DND-41 (cell line): ENCODE measurements around the gene MAMSTR.
A peak's percentile ranks its signal among the peaks of the same experiment; 100 is the strongest.

Source experiments
- ATAC-seq: fragments of 200-7000 bp; cut with Tn5 transposase; 3 replicates; pipeline ENCODE4 v1.9.1; 2021; ENCODE audit warnings: low read depth; ENCODE audit not compliant: insufficient read depth
- DNase-seq: peaks from one replicate; pipeline ENCODE4 v3.0.0-alpha.2; 2020
- H2AFZ ChIP-seq: 2 replicates; pipeline ENCODE4 v1.6.0; 2012; ENCODE audit warnings: low read depth, low read length
- H3K27ac ChIP-seq: 2 replicates; pipeline ENCODE4 v1.5.1; 2012; ENCODE audit warnings: low read length, inconsistent platforms
- H3K27me3 ChIP-seq: fragments of 200-600 bp; sonication (generic); 2 replicates; pipeline ENCODE4 v1.6.0; 2012; ENCODE audit warnings: low read length, mild to moderate bottlenecking, inconsistent platforms; ENCODE audit not compliant: insufficient read depth, poor library complexity
- H3K36me3 ChIP-seq: 2 replicates; pipeline ENCODE4 v1.5.1; 2012; ENCODE audit warnings: low read length, inconsistent platforms; ENCODE audit not compliant: insufficient read depth
- H3K4me1 ChIP-seq: 2 replicates; pipeline ENCODE4 v1.5.1; 2012; ENCODE audit warnings: mild to moderate bottlenecking, low read length; ENCODE audit not compliant: insufficient read depth
- H3K4me2 ChIP-seq: 2 replicates; pipeline ENCODE4 v1.6.0; 2012; ENCODE audit warnings: mild to moderate bottlenecking, moderate library complexity, low read length, inconsistent platforms; ENCODE audit not compliant: insufficient read depth
- H3K4me3 ChIP-seq, 2 experiments: fragments of 200-600 bp in 1 of 2; shearing (Covaris generic) in 1 of 2; 2 replicates each; pipeline ENCODE4 v1.5.1; 2012 to 2016; ENCODE audit warnings: inconsistent platforms in 2 of 2, low read length in 2 of 2, mild to moderate bottlenecking in 2 of 2, low read depth in 1 of 2, moderate library complexity in 1 of 2
- H3K79me2 ChIP-seq: 2 replicates; pipeline ENCODE4 v1.6.0; 2012; ENCODE audit warnings: low read length, inconsistent platforms; ENCODE audit not compliant: insufficient read depth
- H3K9ac ChIP-seq: 2 replicates; pipeline ENCODE4 v1.6.0; 2012; ENCODE audit warnings: low read depth, mild to moderate bottlenecking, inconsistent platforms, low read length, moderate library complexity
- H3K9me3 ChIP-seq: 2 replicates; pipeline ENCODE4 v1.5.1; 2012; ENCODE audit warnings: low read length, moderate library complexity, mild to moderate bottlenecking, inconsistent platforms; ENCODE audit not compliant: insufficient read depth, severe bottlenecking
- H4K20me1 ChIP-seq: 2 replicates; pipeline ENCODE4 v1.6.0; 2012; ENCODE audit warnings: low read length; ENCODE audit not compliant: insufficient read depth
- CTCF ChIP-seq: IDR thresholded peaks from 2 replicates; pipeline ENCODE4 v1.5.1; 2012; ENCODE audit warnings: borderline replicate concordance, low read length, moderate library complexity, mild to moderate bottlenecking; ENCODE audit not compliant: poor library complexity, severe bottlenecking; ENCODE audit errors: extremely low read depth
- EZH2 ChIP-seq: IDR thresholded peaks from 3 replicates; pipeline ENCODE4 v1.6.1; 2012; ENCODE audit warnings: borderline replicate concordance, low read depth, mild to moderate bottlenecking, moderate library complexity, low read length, inconsistent platforms; ENCODE audit not compliant: severe bottlenecking

The MAMSTR gene

DNA sequence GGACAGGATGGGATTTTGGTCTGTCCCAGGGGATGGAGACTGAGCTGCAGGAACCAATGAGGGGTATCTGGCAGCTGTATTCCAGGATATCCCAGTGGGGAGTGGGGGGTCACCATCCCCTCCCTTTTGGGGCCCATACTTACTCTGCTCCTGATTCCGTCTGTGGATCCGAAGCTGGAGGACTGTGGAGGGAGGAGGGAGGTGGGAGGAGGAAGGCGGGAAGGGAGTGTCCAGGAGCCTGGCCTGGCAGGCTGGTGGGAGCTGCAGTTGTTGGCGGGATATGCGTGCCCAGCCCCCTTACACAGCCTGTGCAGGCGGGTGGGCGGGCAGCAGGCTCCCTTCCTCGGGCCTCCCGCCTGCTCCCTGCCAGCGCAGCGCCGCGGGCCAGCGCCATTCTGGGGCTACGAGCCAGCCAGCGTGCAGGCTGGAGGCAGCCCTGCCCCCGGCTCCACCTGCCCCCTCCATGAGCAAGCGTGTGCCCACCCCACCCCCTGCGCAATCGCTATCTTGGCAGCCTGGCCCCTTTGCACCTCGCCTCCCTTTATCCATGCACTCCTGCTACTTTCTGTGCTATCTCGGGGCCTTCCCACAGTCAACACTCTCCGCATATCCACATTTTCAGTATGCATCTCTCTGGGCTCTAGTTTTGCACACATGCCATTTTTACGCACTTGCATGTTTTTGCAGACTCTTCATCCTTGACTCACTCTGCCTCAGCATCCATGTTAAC lies 2.8 kb downstream of the MAMSTR start:
- TF ChIP-seq EZH2 = no peak
- TF ChIP-seq CTCF = no peak
- Histone ChIP-seq H3K4me3 (no peak overlapping the region), H4K20me1 (no peaks in the 10 kb centered on the region), H3K36me3 (no peaks in the 10 kb centered on the region), H3K9ac (no peak overlapping the region), H3K79me2 (peaks cover 14% of the 10 kb centered on the region), H3K27ac (no peak overlapping the region), H3K9me3 (no peaks in the 10 kb centered on the region), H3K4me2 (no peak overlapping the region), H3K4me1 (peaks cover 37% of the 10 kb centered on the region), H3K27me3 (no peaks in the 10 kb centered on the region), H2AFZ (no peak overlapping the region)
- DNase-seq = no peak
- ATAC-seq = no peak

DNA sequence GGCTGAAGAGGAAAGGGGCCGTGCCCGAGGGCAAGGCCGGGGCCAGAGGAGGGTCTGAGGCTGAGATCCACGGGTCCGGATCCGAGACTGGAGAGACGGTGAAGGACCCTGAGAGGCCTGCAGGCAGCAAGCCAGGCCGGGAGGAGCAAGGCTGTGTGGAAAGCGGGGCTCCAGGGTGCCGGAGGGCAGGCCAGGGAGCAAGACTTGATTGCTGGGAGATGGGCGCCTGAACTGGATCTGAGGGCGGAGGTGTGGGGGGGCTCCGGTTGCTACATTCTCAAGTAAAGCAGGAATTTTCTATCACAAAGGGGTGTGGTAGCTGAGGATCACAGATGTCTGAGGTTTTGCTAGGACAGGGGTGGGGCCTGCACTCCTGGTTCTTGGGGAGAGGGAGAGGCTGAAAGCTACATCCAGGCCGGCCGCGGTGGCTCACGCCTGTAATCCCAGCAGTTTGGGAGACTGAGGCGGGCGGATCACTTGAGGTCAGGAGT lies 3.8 kb downstream of the MAMSTR start:
- peak overlapping the region; percentile 83 for H3K4me2 ChIP-seq
- no peaks in the 10 kb centered on the region for H3K27me3 ChIP-seq
- H2AFZ ChIP-seq = no peak overlapping the region
- H3K4me3 ChIP-seq = no peak overlapping the region
- no peak for ATAC-seq
- peaks cover 30% of the 10 kb centered on the region for H3K4me1 ChIP-seq
- H3K79me2 ChIP-seq = peaks cover 14% of the 10 kb centered on the region
- TF ChIP-seq CTCF (no peak), EZH2 (no peak)
- no peaks in the 10 kb centered on the region for H3K36me3 ChIP-seq
- peak overlapping the region; percentile 86; the same call in 1 of the 2 replicates for H3K9ac ChIP-seq
- H3K9me3 ChIP-seq = no peaks in the 10 kb centered on the region
- no peak overlapping the region for H3K27ac ChIP-seq
- no peak for DNase-seq
- H4K20me1 ChIP-seq = no peaks in the 10 kb centered on the region

DNA sequence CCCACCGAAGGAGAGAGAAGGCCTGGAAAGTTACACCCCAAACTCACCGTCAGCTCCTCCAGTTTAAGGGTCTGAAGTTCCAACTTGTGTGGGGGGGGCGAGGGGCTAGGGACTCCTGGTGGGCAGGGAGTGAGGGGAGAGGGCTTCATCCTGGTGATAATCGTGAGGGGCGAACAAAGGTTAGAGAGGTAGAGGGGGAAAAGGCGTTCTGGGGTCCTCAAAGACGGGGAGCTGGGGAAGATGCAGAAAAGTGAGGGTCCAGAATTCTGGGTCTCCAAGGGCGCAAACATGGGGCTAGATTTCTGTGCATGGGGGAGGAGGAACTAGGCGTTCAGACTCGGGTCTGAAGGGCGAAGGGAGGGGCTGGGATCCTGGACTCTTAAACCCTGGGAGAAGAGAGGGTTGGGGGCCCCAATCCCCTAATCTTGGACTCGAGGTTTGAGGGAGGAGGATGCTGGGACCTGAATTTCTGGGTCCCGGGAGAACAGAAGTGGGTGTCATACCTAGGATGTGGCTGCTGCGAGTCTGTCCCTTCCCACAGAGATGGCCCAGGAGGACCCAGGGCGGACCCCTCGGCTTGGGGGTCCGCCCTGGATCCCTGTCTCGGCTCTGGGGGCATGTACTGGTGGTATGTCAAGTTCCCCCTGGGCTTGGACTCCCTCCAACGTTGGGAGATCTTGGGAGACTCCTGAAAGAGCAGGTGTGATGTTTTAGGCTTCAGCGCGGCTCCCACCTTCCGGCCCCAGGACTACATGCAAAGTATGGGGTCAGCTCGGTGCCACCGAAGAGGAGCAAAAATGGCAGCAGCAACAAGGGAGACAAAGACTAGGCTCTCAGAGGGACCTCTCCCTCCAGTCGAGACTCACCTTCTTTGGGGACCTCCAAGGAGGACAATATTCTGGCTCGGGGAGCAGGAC lies 4.5 kb downstream of the MAMSTR start:
- DNase-seq (no peak), ATAC-seq (no peak)
- Histone ChIP-seq H3K4me3 (peak overlapping the region; percentile 59 to 73), H2AFZ (peak overlapping the region; percentile 74), H3K4me1 (peaks cover 25% of the 10 kb centered on the region), H3K79me2 (peaks cover 14% of the 10 kb centered on the region), H3K27me3 (no peaks in the 10 kb centered on the region), H3K9ac (peak overlapping the region; percentile 86), H3K36me3 (no peaks in the 10 kb centered on the region), H3K4me2 (peak overlapping the region; percentile 83), H3K27ac (peak overlapping the region; percentile 91), H4K20me1 (no peaks in the 10 kb centered on the region), H3K9me3 (no peaks in the 10 kb centered on the region)
- TF ChIP-seq CTCF (no peak), EZH2 (no peak)
